ENCODE data around the gene PSMC1. TPM values are rescaled to one million over a fixed set of nuclear protein-coding genes. Genes with fewer than 3 reads are reported as not detected.

The PSMC1 gene
- total RNA-seq, 1 experiment from 2014 or later, result 107 TPM

GRCh38 chr14:90290337-90291011, 34.1 kb downstream of the PSMC1 start:
- intact Hi-C loops (cut with micrococcal nuclease), result no loop called here
- Mint-ChIP-seq H3K27me3 (ENCODE audit: insufficient read depth, unreplicated experiment) (no peaks in the 10 kb centered on the region), H3K36me3 (ENCODE audit: insufficient read depth, unreplicated experiment) (peaks cover 71% of the 10 kb centered on the region), H3K9me3 (ENCODE audit: unreplicated experiment) (no peaks in the 10 kb centered on the region), H3K4me1 (ENCODE audit: insufficient read depth, unreplicated experiment) (no peaks in the 10 kb centered on the region), H3K27ac (ENCODE audit: low read depth, unreplicated experiment) (no peak overlapping the region), H3K4me3 (ENCODE audit: unreplicated experiment) (no peak overlapping the region)
- CTCF ChIA-PET, result interaction anchor here (1.1 to 3.3 kb wide), 5 partner anchors 9 to 407 kb away, joined by 3 to 23 read pairs (median 3); no protein-coding TSS in a partner anchor
- POLR2A ChIA-PET, result no interaction called here
- DNase-seq (ENCODE audit: unreplicated experiment), result no peak
- BruUV-seq (replicated peaks), result no TSS peak
- no peak for TF ChIP-seq CTCF (IDR thresholded peaks at IDR 0.05; ENCODE audit: unreplicated experiment)

- BruUV-seq (replicated peaks), result no TSS peak
- H3K27ac Mint-ChIP-seq (ENCODE audit: low read depth, unreplicated experiment), result peak overlapping the region; percentile 44
- no peak for TF ChIP-seq CTCF (IDR thresholded peaks at IDR 0.05; ENCODE audit: unreplicated experiment)
- peaks cover 69% of the 10 kb centered on the region for H3K36me3 Mint-ChIP-seq (ENCODE audit: insufficient read depth, unreplicated experiment)
- no peaks in the 10 kb centered on the region for H3K9me3 Mint-ChIP-seq (ENCODE audit: unreplicated experiment)
- no peaks in the 10 kb centered on the region for H3K27me3 Mint-ChIP-seq (ENCODE audit: insufficient read depth, unreplicated experiment)
- CTCF ChIA-PET, result interaction anchor here (0.9 to 1.4 kb wide), 4 partner anchors 10 to 319 kb away, joined by 3 to 4 read pairs (median 4); no protein-coding TSS in a partner anchor
- POLR2A ChIA-PET, result interaction anchor here (1.0 kb wide), 1 partner anchor 104 kb away, joined by 3 read pairs; no protein-coding TSS in a partner anchor
- DNase-seq (ENCODE audit: unreplicated experiment), result peak; percentile 33
- intact Hi-C loops (cut with micrococcal nuclease), result no loop called here
- H3K4me3 Mint-ChIP-seq (ENCODE audit: unreplicated experiment), result no peak overlapping the region
- no peaks in the 10 kb centered on the region for H3K4me1 Mint-ChIP-seq (ENCODE audit: insufficient read depth, unreplicated experiment)
Measured at GRCh38 chr14:90291699-90292098, 35.3 kb downstream of the PSMC1 start.

GRCh38 chr14:90293766-90294730, 37.7 kb downstream of the PSMC1 start:
- Mint-ChIP-seq H3K9me3 (ENCODE audit: unreplicated experiment) (no peaks in the 10 kb centered on the region), H3K4me3 (ENCODE audit: unreplicated experiment) (no peak overlapping the region), H3K36me3 (ENCODE audit: insufficient read depth, unreplicated experiment) (peaks cover 66% of the 10 kb centered on the region), H3K27me3 (ENCODE audit: insufficient read depth, unreplicated experiment) (no peaks in the 10 kb centered on the region), H3K27ac (ENCODE audit: low read depth, unreplicated experiment) (no peak overlapping the region), H3K4me1 (ENCODE audit: insufficient read depth, unreplicated experiment) (no peaks in the 10 kb centered on the region)
- no peak for DNase-seq (ENCODE audit: unreplicated experiment)
- intact Hi-C loops (cut with micrococcal nuclease), result no loop called here
- no peak for TF ChIP-seq CTCF (IDR thresholded peaks at IDR 0.05; ENCODE audit: unreplicated experiment)
- CTCF ChIA-PET, result interaction anchor here (0.5 to 2.4 kb wide), 3 partner anchors 375 to 886 kb away, joined by 4 to 5 read pairs (median 4); no protein-coding TSS in a partner anchor
- POLR2A ChIA-PET, result no interaction called here
- no TSS peak for BruUV-seq (replicated peaks)

- Mint-ChIP-seq H3K36me3 (ENCODE audit: insufficient read depth, unreplicated experiment) (peaks cover 68% of the 10 kb centered on the region), H3K9me3 (ENCODE audit: unreplicated experiment) (no peaks in the 10 kb centered on the region), H3K27ac (ENCODE audit: low read depth, unreplicated experiment) (no peak overlapping the region), H3K27me3 (ENCODE audit: insufficient read depth, unreplicated experiment) (no peaks in the 10 kb centered on the region), H3K4me1 (ENCODE audit: insufficient read depth, unreplicated experiment) (no peaks in the 10 kb centered on the region), H3K4me3 (ENCODE audit: unreplicated experiment) (no peak overlapping the region)
- no peak for DNase-seq (ENCODE audit: unreplicated experiment)
- CTCF ChIA-PET, result interaction anchor here (2.4 kb wide), 1 partner anchor 402 kb away, joined by 5 read pairs; no protein-coding TSS in a partner anchor
- intact Hi-C loops (cut with micrococcal nuclease), result no loop called here
- POLR2A ChIA-PET, result no interaction called here
- TF ChIP-seq CTCF (IDR thresholded peaks at IDR 0.05; ENCODE audit: unreplicated experiment), result no peak
- BruUV-seq (replicated peaks), result no TSS peak
Measured at GRCh38 chr14:90294872-90295271, 38.5 kb downstream of the PSMC1 start.
